ENCODE results near the gene SHANK1.

SHANK1 gene

DNA sequence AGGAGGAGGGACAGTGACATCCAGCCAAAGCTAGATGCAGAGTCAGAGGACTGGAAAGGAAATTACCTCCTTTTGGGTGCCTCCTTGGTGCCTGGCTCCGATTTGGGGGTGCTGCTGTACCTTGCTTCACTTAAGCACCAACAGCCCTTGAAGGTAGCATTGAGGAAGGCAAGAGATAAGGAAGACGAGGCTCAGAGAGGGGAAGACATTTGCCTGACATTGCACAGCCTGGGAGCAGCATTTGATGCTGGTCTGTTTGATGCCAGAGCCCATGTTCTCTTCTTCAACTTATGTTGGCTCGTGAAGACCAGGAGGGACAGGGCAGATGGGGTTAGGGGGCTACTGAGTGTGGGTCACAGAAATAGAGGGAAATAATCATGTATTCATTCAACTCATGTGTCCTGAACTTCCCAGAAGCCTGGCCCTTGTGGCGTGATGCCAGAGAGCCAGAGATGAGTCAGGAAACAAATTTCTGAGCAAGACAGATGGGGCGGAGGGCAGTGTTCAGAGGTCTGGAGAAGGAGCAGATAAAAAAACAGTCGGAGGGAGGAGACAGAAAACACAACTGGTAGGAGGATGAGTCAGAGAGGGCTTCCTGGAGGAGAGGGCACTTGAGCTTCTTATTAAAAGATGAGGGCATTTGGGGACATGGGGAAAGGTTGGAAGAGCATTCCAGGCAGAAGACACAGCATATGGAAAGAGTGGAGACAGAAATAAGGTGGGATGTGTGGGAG lies 73.4 kb downstream of the SHANK1 start:
- no peak overlapping the region for H3K4me3 ChIP-seq (ENCODE audit: low read depth, low read length)
- TF ChIP-seq, protein P1, sequence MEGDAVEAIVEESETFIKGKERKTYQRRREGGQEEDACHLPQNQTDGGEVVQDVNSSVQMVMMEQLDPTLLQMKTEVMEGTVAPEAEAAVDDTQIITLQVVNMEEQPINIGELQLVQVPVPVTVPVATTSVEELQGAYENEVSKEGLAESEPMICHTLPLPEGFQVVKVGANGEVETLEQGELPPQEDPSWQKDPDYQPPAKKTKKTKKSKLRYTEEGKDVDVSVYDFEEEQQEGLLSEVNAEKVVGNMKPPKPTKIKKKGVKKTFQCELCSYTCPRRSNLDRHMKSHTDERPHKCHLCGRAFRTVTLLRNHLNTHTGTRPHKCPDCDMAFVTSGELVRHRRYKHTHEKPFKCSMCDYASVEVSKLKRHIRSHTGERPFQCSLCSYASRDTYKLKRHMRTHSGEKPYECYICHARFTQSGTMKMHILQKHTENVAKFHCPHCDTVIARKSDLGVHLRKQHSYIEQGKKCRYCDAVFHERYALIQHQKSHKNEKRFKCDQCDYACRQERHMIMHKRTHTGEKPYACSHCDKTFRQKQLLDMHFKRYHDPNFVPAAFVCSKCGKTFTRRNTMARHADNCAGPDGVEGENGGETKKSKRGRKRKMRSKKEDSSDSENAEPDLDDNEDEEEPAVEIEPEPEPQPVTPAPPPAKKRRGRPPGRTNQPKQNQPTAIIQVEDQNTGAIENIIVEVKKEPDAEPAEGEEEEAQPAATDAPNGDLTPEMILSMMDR (IDR thresholded peaks at IDR 0.05; ENCODE audit: borderline replicate concordance, insufficient read depth, low read depth, low read length): no peak

DNA sequence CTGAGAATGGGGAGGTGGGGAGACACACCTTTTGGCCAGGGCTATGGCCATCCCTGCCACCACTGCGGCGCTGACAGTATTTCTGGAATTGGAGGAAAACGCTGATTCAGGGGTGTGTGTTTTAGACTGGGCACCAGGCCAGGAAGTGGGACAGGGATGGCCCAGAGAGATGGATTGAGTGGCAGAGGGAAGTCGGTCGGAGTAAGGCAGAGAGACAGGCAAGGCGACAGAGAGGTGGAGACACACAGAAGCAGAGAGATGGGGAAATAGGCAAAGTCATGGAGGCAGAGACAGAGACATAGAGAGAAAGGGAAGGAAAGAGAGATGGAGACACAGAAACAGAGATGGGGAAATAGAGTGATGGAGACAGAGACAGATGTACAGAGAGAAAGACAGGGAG lies 74.5 kb downstream of the SHANK1 start:
- TF ChIP-seq, protein P1 (IDR thresholded peaks at IDR 0.05; ENCODE audit: borderline replicate concordance, insufficient read depth, low read depth, low read length): no peak
- H3K4me3 ChIP-seq (ENCODE audit: low read depth, low read length): no peak overlapping the region

DNA sequence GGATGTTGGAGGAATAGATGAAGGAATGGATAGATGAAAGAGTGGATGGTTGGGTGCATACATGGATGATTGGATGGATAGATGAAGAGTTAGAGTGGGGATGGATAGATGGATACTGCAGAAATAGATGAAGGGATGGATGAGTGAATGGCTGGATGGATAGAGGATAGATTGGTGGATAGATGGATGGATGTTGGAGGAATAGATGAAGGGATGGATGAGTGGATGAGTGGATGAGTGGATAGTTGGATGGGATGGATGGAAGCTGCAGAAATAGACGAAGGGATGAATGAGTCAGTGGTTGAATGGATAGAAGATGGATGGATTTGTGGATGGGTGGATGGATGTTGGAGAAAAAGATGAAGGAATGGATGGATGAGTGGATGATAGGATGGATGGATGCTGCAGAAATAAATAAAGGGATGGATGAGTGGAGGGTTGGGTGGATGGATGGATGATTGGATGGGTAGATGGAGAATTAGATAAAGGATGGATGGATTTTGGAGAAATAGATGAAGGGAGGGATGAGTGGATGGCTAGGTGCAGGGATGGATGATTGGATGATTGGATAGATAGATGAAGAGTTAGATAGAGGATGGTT lies 75.2 kb downstream of the SHANK1 start:
- no peak overlapping the region for H3K4me3 ChIP-seq (ENCODE audit: low read depth, low read length)
- TF ChIP-seq, protein P1 (IDR thresholded peaks at IDR 0.05; ENCODE audit: borderline replicate concordance, insufficient read depth, low read depth, low read length): no peak

DNA sequence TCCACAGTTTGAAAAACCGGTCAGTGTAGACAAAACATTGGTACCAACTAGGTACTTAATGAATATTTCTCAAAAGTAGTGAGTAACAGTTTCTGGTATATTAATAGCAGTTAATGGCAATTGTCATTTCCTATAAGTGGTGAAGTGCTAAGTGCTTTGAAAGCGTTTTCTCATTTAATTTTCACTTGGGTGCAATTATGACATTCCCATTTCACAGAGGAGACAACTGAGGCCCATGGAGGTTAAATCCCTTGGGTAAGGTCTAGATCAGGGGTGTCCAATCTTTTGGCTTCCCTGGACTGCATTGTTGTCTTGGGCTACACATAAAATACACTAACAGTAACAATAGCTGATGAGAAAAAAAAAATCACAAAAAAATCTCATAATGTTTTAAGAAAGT lies 79.2 kb downstream of the SHANK1 start:
- TF ChIP-seq, protein P1 (IDR thresholded peaks at IDR 0.05; ENCODE audit: borderline replicate concordance, insufficient read depth, low read depth, low read length): no peak
- H3K4me3 ChIP-seq (ENCODE audit: low read depth, low read length): no peak overlapping the region

DNA sequence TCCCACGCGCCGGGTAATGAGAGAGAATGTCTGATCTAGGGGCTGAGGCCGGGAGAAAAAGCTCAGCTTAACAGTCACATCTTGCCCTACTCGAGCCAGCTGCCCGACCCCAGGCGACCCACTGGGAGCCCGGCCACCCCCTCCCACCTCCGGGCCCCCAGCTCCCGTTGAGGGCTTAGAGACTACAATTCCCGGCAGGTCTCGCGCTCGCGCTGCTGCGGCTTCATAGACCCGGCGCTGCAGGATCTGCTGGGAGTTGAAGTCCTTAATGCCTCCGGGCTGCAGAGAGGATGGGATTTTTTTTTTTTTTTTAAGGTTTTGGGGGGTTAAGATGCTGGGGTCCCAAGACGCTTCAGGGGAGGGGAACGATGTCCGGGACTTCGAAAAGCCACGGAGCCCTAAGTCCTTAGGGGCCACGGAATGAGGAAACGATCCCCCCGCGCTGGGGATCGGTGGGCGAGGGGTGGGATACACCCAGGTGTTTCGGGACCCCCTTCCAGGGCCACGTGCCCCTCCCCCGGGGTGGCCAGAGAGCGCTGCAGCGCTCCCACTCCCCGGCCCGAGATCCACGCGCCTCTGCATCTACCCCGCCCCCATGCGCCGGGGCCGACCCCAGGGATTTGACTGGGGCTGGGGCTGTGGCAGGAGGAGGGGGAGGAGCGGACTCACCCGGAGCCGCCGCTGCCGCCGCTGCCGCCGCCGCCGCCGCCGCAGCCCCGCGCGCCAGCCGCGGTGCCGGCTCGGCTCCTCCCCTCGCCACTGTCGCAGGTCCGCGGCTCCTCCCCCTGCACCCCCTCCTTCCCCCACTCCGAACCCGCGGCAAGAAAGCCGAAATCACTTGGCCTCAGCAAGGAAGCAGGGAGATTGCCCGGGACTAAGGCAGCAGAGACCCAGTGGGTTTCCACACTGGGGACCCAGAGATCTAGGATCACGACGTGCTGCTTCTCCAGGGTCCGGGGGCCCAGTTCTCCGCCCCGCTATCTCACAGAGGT lies 80.2 kb downstream of the SHANK1 start, which contains the start of gene SYT3:
TSS of gene SYT3 (minus strand) at position 761 of the 992 bp plus-strand sequence. CDS start 2,470 bp downstream, outside the sequence.
- H3K4me3 ChIP-seq (ENCODE audit: low read depth, low read length): no peak within 1 kb of the TSS

DNA sequence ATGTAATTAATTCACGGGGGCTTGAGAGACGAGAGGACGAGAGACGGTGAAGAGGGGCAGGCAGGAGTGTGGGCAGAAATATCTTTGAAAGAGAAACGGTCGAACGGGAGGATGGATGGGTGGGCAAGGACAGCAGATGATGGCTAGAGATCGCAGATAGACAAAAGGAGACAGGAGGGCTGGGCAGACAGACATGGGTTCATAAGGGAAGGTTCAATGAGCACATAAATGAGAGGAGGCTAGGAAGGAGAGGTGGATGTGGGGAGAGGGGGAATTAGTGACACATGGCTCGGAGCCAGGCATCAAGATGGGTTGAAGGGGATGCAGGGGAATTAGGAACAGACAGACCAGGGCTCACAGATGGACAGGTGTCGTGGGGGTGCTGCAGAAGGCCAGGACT lies 81.0 kb downstream of the SHANK1 start:
- TF ChIP-seq, protein P1 (IDR thresholded peaks at IDR 0.05; ENCODE audit: borderline replicate concordance, insufficient read depth, low read depth, low read length): no peak
- H3K4me3 ChIP-seq (ENCODE audit: low read depth, low read length): no peak overlapping the region

More for the DNA sequence above, 80.2 kb downstream of the SHANK1 start, which contains the start of gene SYT3:
- TF ChIP-seq, protein P1 (IDR thresholded peaks at IDR 0.05; ENCODE audit: borderline replicate concordance, insufficient read depth, low read depth, low read length): no peak
